ENCODE results near the gene PRR22.
"Not testable (repeated sequence)": the region's sequence is repeated elsewhere in the genome, so short reads cannot be mapped to it uniquely, and the experiment has no call there.

The PRR22 gene

GRCh38 chr19:5790559-5791520, 6.3 kb upstream of the PRR22 start, which contains the start of gene DUS3L:
DUS3L (minus strand) TSS chr19:5791163; CDS start chr19:5791141, 22 bp downstream.
- DNase-seq (ENCODE audit: low read depth) = peak; percentile 99

GRCh38 chr19:5789886-5790558, 5.5 kb upstream of the PRR22 start:
- DNase-seq (ENCODE audit: low read depth) = no peak

- DNase-seq (ENCODE audit: low read depth) = no peak
Measured at GRCh38 chr19:5789351-5789761, 4.8 kb upstream of the PRR22 start.

DNA sequence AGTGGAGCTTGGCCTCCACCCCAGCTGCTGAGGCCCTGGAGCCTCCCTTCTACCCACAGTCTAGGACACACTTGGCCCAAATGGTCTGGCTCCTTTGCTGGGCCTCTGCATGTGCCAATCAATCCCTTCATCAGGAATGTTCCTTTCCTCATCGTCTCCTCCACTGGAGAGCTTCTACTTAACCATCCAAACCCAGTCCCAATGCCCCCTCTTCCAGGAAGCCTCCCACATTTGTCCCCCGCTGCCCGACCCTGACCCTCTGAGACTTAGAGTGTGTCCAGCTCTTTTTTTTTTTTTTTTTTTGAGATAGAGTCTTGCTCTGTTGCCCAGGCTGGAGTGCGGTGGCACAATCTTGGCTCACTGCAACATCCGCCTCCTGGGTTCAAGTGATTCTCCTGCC, 3.9 kb upstream of the PRR22 start:
- DNase-seq (ENCODE audit: low read depth) = no peak

GRCh38 chr19:5787409-5788182, 3.0 kb upstream of the PRR22 start:
- no peak for DNase-seq (ENCODE audit: low read depth)

DNA sequence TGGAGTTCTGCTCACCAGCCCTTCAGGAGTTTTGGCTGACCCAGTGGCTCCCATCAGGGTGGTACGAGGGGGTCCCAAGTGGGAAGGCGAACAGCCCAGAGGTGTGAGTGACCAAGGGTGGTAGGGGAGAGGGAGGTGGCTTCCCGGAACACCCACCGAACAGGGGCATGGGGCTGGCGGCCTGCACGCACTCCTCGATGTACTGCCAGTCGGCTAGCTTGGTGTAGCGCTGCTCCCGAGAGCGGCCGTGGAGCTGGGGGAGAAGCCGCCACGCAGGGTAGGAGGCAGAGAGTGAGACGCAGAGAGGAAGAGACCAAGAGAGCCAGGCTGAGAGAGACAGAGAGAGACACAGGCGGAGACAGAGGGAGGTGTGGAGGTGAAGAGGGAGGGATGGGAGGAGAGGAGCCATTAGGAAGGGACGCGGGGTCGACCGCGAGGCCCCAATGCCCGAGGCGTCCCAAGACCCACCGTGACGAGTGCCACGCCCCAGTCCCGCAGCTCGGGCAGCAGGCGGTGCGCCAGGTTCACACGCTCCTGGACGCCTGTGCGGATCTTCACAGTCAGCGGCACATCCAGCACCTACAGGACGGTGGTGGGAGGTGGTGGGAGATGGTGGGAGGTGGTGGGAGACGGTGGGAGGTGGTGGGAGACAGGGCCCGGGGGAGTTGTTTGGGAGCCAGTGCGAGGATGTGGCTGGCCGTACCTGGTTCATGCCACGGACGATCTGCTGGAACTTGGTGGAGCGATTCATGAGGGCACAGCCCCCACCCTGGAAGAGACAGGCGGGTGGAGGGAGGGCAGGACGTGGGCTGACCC, 2.3 kb upstream of the PRR22 start:
- no peak for DNase-seq (ENCODE audit: low read depth)

DNA sequence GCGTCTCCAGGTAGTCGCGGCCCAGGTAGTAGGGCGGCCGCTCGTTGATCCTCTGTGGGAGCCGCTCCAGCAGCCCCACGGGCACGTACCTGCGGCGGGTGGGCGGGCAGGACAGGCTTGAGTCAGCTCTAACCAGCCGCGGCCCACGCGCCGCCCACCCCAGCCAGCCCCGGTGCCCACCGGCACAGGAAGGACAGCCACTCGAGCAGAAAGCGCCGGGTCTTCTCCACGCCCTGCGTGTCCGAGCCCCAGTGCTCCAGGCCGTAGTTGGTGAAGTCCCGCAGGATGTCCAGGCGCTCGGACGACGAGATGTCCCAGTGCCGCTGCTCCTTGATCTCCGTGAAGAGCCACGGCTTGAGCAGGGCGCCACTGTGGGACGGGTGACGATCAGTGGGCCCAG, 877 bp upstream of the PRR22 start:
- no peak for DNase-seq (ENCODE audit: low read depth)

DNA sequence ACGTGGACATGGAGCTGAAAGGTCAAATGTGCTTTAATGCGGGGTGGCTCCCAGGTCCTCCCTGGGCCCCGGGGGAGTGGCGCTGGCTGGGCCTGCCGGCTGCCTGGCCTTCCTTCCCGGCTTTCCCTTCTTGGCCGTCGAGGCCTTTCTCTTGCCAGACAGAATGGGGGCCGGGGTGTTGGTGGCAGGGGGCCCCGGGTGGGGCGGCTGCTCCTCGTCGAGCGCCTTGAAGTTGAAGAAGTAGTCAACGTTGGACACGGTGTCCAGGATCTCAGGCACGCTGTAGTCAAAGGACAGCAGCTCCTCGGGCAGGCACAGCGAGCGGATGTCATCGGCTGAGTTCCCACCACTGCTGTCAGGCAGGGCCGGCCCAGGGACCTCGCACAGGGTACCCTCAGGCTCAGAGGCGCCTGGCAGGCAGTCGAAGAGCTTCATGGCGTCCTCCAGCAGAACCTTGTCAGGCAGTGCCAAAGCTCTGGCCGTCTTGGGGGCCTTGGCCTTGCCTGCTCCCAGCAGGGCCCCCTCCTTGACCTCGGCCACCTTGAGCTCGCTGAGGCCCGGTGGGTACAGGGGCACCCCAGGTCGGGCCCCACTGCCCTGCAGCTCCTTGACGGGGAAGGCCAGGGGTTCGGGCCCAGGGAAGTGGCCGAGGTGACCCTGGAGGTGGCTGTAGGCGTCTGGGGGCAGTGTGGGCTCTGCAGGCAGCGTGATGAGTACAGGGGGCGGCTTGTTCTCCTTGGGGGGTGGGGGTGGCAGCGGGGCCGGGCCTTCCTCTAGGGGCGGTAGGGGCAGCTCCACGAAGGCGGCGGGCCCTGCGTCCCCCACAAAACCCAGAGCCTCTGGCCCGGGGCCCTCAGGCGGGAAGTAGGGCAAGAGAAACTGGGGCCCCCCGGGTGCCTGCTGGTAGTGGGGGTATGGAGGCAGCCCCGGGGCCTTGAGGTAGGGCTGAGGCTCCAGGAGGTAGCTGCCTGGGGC, 1.3 kb downstream of the PRR22 start:
- no peak for DNase-seq (ENCODE audit: low read depth)

- DNase-seq (ENCODE audit: low read depth) = no peak
Measured at GRCh38 chr19:5782322-5782721, 2.2 kb downstream of the PRR22 start.

DNA sequence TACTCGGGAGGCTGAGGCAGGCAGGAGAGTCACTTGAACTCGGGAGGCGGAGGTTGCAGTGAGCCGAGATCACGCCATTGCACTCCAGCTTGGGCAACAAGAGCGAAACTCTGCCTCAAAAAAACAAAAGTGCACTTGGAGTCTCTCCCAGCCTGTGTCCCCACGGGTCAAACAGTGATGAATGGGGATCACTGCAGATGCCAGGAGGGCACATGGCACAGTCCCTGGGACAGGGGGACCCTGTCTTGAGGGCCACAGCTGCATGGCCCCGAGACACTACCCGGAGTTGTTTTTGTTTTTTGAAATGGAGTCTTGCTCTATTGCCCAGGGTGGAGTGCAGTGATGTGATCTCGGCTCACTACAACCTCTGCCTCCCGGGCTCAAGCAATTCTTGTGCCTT, 3.6 kb downstream of the PRR22 start:
- not testable (repeated sequence) for DNase-seq (ENCODE audit: low read depth)

DNA sequence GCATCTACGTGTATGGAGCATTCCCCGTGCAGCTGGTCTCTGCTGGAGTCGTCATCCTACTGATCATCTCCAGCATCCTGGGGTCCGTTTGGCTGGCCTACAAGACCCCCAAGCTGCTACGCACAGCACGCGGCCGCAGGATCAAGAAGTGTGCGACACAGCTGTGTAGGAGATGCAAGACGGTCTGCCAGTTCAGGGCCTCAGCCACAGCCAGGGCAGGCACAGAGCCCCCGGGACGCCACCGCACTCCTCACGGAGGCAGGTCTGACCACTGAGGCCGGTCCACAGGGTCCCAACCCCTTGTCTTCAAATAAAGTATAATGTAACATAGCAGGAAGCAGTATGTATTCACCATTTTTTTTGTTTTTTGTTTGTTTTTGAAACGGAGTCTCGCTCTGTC, 6.1 kb downstream of the PRR22 start:
- no peak for DNase-seq (ENCODE audit: low read depth)

- DNase-seq (ENCODE audit: low read depth) = peak; percentile 50
Measured at GRCh38 chr19:5775668-5776309, 8.8 kb downstream of the PRR22 start.

DNA sequence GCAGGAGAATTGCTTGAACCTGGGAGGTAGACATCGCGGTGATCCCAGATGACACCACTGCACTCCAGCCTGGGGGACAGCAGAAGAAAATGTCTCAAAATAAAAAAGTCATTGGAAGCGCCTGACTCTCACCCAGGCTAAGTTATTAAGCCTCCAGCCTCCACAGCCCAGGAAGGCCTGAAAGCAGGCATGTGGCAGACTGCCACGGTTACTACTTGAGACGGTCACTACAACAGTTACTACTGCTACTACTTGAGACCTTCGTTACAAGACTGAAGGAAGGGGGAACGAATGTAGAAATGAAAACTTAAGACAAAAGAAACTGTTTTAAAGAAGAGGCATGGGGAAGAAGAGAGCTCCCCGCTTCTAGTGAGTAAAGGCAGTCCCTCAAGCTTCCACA, 9.6 kb downstream of the PRR22 start:
- no peak for DNase-seq (ENCODE audit: low read depth)

GRCh38 chr19:5773276-5773675, 11.3 kb downstream of the PRR22 start:
- DNase-seq (ENCODE audit: low read depth) = no peak

GRCh38 chr19:5772416-5772815, 12.1 kb downstream of the PRR22 start:
- no peak for DNase-seq (ENCODE audit: low read depth)

- DNase-seq (ENCODE audit: low read depth) = no peak
Measured at GRCh38 chr19:5767949-5768348, 16.6 kb downstream of the PRR22 start.

GRCh38 chr19:5765220-5765619, 19.3 kb downstream of the PRR22 start:
- DNase-seq (ENCODE audit: low read depth) = no peak

DNA sequence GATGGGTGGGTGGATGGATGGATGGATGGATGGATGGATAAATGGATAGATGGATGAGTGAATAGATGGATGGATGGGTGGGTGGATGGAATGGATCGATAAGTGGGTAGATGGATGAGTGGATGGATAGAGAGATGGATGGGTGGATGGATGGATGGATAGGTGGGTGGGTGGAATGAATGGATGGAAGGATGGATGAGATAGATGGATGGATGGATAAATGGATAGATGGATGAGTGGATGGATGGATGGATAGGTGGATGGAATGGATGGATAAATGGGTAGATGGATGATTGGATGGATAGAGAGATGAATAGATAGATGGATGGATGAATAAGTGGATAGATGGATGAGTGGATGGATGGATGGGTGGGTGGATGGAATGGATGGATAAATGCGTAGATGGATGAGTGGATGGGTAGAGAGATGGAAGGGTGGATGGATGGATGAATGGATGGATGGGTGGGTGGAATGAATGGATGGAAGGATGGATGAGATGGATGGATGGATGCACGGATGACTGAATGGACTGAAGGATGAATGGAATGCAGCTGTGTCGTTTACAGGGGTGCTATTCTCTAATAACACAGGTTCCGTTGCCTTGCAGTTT, 21.8 kb downstream of the PRR22 start:
- no peak for DNase-seq (ENCODE audit: low read depth)

DNA sequence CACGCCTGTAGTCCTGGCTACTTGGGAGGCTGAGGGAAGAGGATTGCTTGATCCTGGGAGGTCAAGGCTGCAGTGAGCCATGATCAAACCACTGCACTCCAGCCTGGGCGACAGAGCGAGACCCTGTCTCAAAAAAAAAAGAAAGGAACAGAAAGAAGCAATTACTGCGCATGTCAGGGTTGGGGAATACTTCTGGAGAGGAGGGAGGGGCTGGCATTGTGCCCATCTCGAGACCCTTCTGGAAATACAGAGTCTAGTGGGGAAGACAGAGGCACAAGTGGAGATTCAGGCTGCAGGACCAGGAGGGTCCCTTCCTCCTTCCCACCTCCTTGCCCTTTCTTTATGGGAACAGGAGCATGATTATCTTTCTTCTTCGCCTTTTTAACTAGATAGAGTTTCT, 30.8 kb downstream of the PRR22 start:
- no peak for DNase-seq (ENCODE audit: low read depth)

All from iris pigment epithelial cell (primary cell).